Measurements from ENCODE around the gene TRPM8.

Gene TRPM8

GRCh38 chr2:234033174-234033573 lies 116.0 kb downstream of the TRPM8 start:
- no peak for TF ChIP-seq CTCF (conservative IDR thresholded peaks at IDR 0.05)
- H3K27ac ChIP-seq = no peak overlapping the region

GRCh38 chr2:234033885-234034284 lies 116.7 kb downstream of the TRPM8 start:
- no peak for TF ChIP-seq CTCF (conservative IDR thresholded peaks at IDR 0.05)
- H3K27ac ChIP-seq = no peak overlapping the region

GRCh38 chr2:234038076-234038802 lies 121.1 kb downstream of the TRPM8 start:
- no peak overlapping the region for H3K27ac ChIP-seq
- TF ChIP-seq CTCF (conservative IDR thresholded peaks at IDR 0.05) = no peak

GRCh38 chr2:234044157-234044556 lies 127.0 kb downstream of the TRPM8 start:
- TF ChIP-seq CTCF (conservative IDR thresholded peaks at IDR 0.05) = no peak
- H3K27ac ChIP-seq = no peak overlapping the region

GRCh38 chr2:234046521-234046920 lies 129.3 kb downstream of the TRPM8 start:
- no peak overlapping the region for H3K27ac ChIP-seq
- TF ChIP-seq CTCF (conservative IDR thresholded peaks at IDR 0.05) = no peak

- TF ChIP-seq CTCF (conservative IDR thresholded peaks at IDR 0.05) = no peak
Observed at GRCh38 chr2:234047361-234047760, 130.2 kb downstream of the TRPM8 start.

GRCh38 chr2:234048049-234048448 lies 130.9 kb downstream of the TRPM8 start:
- H3K27ac ChIP-seq = no peak overlapping the region
- no peak for TF ChIP-seq CTCF (conservative IDR thresholded peaks at IDR 0.05)

More at GRCh38 chr2:234047361-234047760, 130.2 kb downstream of the TRPM8 start:
- H3K27ac ChIP-seq = no peak overlapping the region
